NK-92 (cell line): Measurements from ENCODE around the gene FJX1.
"Not testable (repeated sequence)": the region's sequence is repeated elsewhere in the genome, so short reads cannot be mapped to it uniquely, and the experiment has no call there.

Source experiments
- DNase-seq: peaks from one replicate; lab custom pipeline; 2025; ENCODE audit not compliant: unreplicated experiment; lab: John Stamatoyannopoulos, UW

The FJX1 gene

DNA sequence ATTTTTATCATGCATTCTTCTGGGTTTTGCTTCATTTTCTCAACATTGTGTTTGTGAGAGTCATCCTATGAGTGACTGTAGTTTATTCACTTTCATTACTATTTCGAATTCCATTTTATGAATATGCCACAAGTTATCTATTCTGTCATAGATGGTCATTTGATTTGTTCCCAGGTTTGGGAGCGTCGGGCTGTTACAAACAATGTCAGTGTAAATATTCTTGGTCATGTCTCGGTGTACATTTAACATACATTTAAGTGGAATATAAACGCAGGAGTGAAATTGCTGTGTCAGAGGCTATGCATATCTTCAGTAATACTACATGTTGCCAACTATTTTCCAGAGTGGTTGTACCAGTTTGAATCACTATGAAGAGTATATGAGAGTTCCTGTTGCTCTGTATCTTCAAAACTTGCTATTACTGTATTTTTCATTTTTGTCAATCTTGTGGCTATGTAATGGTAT, 46.7 kb downstream of the FJX1 start:
- no peak for DNase-seq

DNA sequence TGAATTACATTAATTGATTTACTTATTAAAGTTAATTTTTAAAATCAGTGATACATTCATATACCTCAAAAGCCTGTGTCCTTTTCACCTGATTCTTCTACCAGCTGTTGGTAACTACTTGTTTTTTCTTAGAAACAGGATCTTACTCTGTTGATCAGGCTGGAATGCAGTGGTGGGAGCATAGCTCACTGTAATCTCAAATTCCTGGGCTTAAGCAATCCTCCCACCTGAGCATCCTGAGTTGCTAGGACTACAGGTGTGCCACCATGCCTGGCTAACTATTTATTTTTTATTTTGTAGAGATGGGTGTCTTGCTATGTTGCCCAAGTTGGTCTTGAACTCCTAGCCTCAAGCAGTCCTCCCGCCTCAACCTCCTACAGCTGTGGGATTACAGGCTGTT, 49.0 kb downstream of the FJX1 start:
- DNase-seq: no peak

DNA sequence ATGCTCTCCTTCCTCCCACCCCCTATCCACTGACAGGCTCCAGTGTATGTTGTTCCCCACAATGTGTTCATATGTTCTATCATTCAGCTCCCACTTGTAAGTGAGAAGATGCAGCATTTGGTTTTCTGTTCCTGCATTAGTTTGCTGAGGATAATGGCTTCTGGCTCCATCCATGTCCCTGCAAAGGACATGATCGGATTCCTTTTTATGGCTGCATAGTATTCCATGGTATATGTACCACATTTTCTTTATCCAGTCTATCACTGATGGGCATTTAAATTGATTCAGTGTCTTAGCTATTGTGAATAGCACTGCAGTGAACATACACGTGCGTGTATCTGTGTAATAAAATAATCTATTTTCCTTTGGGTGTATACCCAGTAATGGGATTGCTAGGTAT, 50.1 kb downstream of the FJX1 start:
- not testable (repeated sequence) for DNase-seq
